ENCODE data around the gene NBEA.

NBEA gene

DNA sequence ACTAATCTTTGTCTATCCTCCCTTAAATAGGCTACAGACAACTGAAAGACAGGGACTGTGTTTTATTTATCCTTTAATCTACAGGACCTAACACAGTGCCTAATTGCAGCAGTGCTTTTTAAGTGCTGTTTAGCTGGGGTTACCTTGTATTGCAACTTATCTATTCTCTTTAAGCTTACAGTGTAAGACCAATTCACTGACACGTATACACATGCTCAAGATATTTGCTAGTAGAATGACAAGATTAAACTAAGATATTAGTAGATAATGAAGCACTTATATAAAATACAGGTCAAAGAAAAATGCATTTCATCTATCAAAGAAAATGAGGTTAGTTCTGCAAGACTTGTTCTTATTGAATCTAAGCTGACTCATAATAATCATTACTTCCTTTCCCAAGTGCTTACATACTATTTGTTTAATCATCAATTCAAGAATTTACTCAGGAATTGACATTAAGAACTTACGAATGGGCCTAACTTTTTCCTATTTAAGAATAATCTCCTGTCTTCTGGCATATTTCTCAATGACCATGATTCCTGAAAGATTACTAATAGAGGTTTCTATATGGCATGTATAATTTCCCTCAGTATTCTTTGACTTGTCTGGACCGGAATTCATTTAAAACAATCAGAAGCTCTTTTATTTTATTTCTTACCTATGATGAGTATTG, 610.2 kb downstream of the NBEA start:
- H3K27ac ChIP-seq (ENCODE audit: low read length, poor library complexity, severe bottlenecking): no peak overlapping the region
- no peaks in the 10 kb centered on the region for H3K79me1 ChIP-seq (replicated peaks; ENCODE audit: low read length, poor library complexity, severe bottlenecking)
- H3K18ac ChIP-seq (ENCODE audit: low read depth in 1 of 2, low read length in 2 of 2): no peak overlapping the region
- no peak overlapping the region for H3K4me3 ChIP-seq (ENCODE audit: insufficient read depth in 1 of 2, low read depth in 1 of 2, low read length in 2 of 2)
- H3K27me3 ChIP-seq (ENCODE audit: control insufficient read depth in 1 of 2, insufficient read depth in 1 of 2, low read length in 2 of 2): no peaks in the 10 kb centered on the region
- H2BK15ac ChIP-seq (ENCODE audit: low read depth, poor library complexity, severe bottlenecking): no peak overlapping the region
- no peak overlapping the region for H4K8ac ChIP-seq (ENCODE audit: low read length)
- H4K91ac ChIP-seq (ENCODE audit: low read length): no peak overlapping the region
- H3K9me3 ChIP-seq (ENCODE audit: control insufficient read depth, low read length): no peaks in the 10 kb centered on the region
- no peak overlapping the region for H2BK12ac ChIP-seq (ENCODE audit: low read length in 2 of 2)
- no peak overlapping the region for H3K9ac ChIP-seq (ENCODE audit: low read length)
- H3K36me3 ChIP-seq (ENCODE audit: control insufficient read depth in 1 of 2, insufficient read depth in 2 of 2, low read depth in 1 of 2, low read length in 2 of 2): no peaks in the 10 kb centered on the region
- no peak for DNase-seq
- H3K23ac ChIP-seq (ENCODE audit: low read length in 2 of 2): no peak overlapping the region
- WGBS: 57% methylated on average over 1 of the region's 3 CpGs
- peaks cover 3% of the 10 kb centered on the region for H3K4me1 ChIP-seq (ENCODE audit: control insufficient read depth, insufficient read depth, low read depth, low read length)
- H2AK5ac ChIP-seq (ENCODE audit: low read length, severe bottlenecking): no peak overlapping the region
- no peak overlapping the region for H3K14ac ChIP-seq (ENCODE audit: low read length in 2 of 2)
- no peak overlapping the region for H2BK120ac ChIP-seq (ENCODE audit: low read depth, low read length)
- no peak overlapping the region for H3K4me2 ChIP-seq (ENCODE audit: low read length, poor library complexity, severe bottlenecking)
- no peak overlapping the region for H2AFZ ChIP-seq (ENCODE audit: low read depth, low read length)
- no peak overlapping the region for H3K4ac ChIP-seq (ENCODE audit: low read depth in 1 of 2, low read length in 2 of 2)
- H2BK5ac ChIP-seq (ENCODE audit: low read depth, low read length, poor library complexity, severe bottlenecking): no peak overlapping the region

- no CpG with 5 or more reads among the region's 3 CpGs for WGBS
Observed at GRCh38 chr13:35554972-35555623, 613.0 kb downstream of the NBEA start.

DNA sequence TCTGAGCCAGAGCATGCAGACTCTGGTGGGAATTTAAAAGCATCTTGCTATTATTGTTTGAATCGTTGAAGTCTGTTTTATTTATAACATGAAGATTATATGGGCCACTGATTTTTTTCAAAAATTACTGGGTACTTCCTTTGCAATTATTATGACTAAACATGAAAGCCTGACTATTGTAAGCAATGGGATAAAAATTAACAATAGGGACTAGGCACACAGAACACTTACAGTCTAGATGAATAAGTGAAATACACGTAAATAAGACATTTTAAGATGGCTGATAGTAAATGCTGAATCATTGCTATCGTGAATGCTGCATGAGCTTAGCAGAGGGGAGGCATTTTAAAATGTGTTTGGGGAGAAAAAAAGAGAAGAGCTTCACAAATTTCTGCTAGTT, 615.4 kb downstream of the NBEA start:
- no peak overlapping the region for H3K23ac ChIP-seq (ENCODE audit: low read length in 2 of 2)
- 95% methylated on average over 2 of the region's 3 CpGs for WGBS

More at GRCh38 chr13:35554972-35555623, 613.0 kb downstream of the NBEA start:
- no peak overlapping the region for H3K4ac ChIP-seq (ENCODE audit: low read depth in 1 of 2, low read length in 2 of 2)
- no peak overlapping the region for H3K9ac ChIP-seq (ENCODE audit: low read length)
- H3K27ac ChIP-seq (ENCODE audit: low read length, poor library complexity, severe bottlenecking): no peak overlapping the region
- no peak overlapping the region for H3K14ac ChIP-seq (ENCODE audit: low read length in 2 of 2)
- H4K91ac ChIP-seq (ENCODE audit: low read length): no peak overlapping the region
- no peaks in the 10 kb centered on the region for H3K27me3 ChIP-seq (ENCODE audit: control insufficient read depth in 1 of 2, insufficient read depth in 1 of 2, low read length in 2 of 2)
- H3K18ac ChIP-seq (ENCODE audit: low read depth in 1 of 2, low read length in 2 of 2): no peak overlapping the region
- no peak overlapping the region for H2BK120ac ChIP-seq (ENCODE audit: low read depth, low read length)
- H4K8ac ChIP-seq (ENCODE audit: low read length): no peak overlapping the region
- no peak overlapping the region for H3K4me3 ChIP-seq (ENCODE audit: insufficient read depth in 1 of 2, low read depth in 1 of 2, low read length in 2 of 2)
- H3K23ac ChIP-seq (ENCODE audit: low read length in 2 of 2): no peak overlapping the region
- H3K79me1 ChIP-seq (replicated peaks; ENCODE audit: low read length, poor library complexity, severe bottlenecking): no peaks in the 10 kb centered on the region
- H2BK5ac ChIP-seq (ENCODE audit: low read depth, low read length, poor library complexity, severe bottlenecking): no peak overlapping the region
- DNase-seq: no peak
- no peak overlapping the region for H3K4me2 ChIP-seq (ENCODE audit: low read length, poor library complexity, severe bottlenecking)
- no peak overlapping the region for H2BK12ac ChIP-seq (ENCODE audit: low read length in 2 of 2)
- H2AFZ ChIP-seq (ENCODE audit: low read depth, low read length): no peak overlapping the region
- H3K36me3 ChIP-seq (ENCODE audit: control insufficient read depth in 1 of 2, insufficient read depth in 2 of 2, low read depth in 1 of 2, low read length in 2 of 2): no peaks in the 10 kb centered on the region
- peaks cover 2% of the 10 kb centered on the region for H3K4me1 ChIP-seq (ENCODE audit: control insufficient read depth, insufficient read depth, low read depth, low read length)
- no peak overlapping the region for H2AK5ac ChIP-seq (ENCODE audit: low read length, severe bottlenecking)
- no peak overlapping the region for H2BK15ac ChIP-seq (ENCODE audit: low read depth, poor library complexity, severe bottlenecking)
- no peaks in the 10 kb centered on the region for H3K9me3 ChIP-seq (ENCODE audit: control insufficient read depth, low read length)

GRCh38 chr13:35561540-35561939, 619.5 kb downstream of the NBEA start:
- Histone ChIP-seq H2BK120ac (ENCODE audit: low read depth, low read length) (no peak overlapping the region), H3K14ac (ENCODE audit: low read length in 2 of 2) (no peak overlapping the region), H2AFZ (ENCODE audit: low read depth, low read length) (no peak overlapping the region), H3K27ac (ENCODE audit: low read length, poor library complexity, severe bottlenecking) (no peak overlapping the region), H3K4me2 (ENCODE audit: low read length, poor library complexity, severe bottlenecking) (no peak overlapping the region), H3K27me3 (ENCODE audit: control insufficient read depth in 1 of 2, insufficient read depth in 1 of 2, low read length in 2 of 2) (no peaks in the 10 kb centered on the region), H3K18ac (ENCODE audit: low read depth in 1 of 2, low read length in 2 of 2) (no peak overlapping the region), H2BK5ac (ENCODE audit: low read depth, low read length, poor library complexity, severe bottlenecking) (no peak overlapping the region), H3K4me3 (ENCODE audit: insufficient read depth in 1 of 2, low read depth in 1 of 2, low read length in 2 of 2) (no peak overlapping the region), H4K8ac (ENCODE audit: low read length) (no peak overlapping the region), H3K36me3 (ENCODE audit: control insufficient read depth in 1 of 2, insufficient read depth in 2 of 2, low read depth in 1 of 2, low read length in 2 of 2) (no peaks in the 10 kb centered on the region), H2BK12ac (ENCODE audit: low read length in 2 of 2) (no peak overlapping the region), H3K4ac (ENCODE audit: low read depth in 1 of 2, low read length in 2 of 2) (no peak overlapping the region), H3K23ac (ENCODE audit: low read length in 2 of 2) (no peak overlapping the region), H4K91ac (ENCODE audit: low read length) (no peak overlapping the region), H3K79me1 (replicated peaks; ENCODE audit: low read length, poor library complexity, severe bottlenecking) (no peaks in the 10 kb centered on the region), H2AK5ac (ENCODE audit: low read length, severe bottlenecking) (no peak overlapping the region), H3K4me1 (ENCODE audit: control insufficient read depth, insufficient read depth, low read depth, low read length) (no peaks in the 10 kb centered on the region), H2BK15ac (ENCODE audit: low read depth, poor library complexity, severe bottlenecking) (no peak overlapping the region), H3K9me3 (ENCODE audit: control insufficient read depth, low read length) (no peaks in the 10 kb centered on the region), H3K9ac (ENCODE audit: low read length) (no peak overlapping the region)
- WGBS: no CpG with 5 or more reads among the region's 2 CpGs
- DNase-seq: no peak

More for the DNA sequence above, 615.4 kb downstream of the NBEA start:
- Histone ChIP-seq H3K4me2 (ENCODE audit: low read length, poor library complexity, severe bottlenecking) (no peak overlapping the region), H3K27ac (ENCODE audit: low read length, poor library complexity, severe bottlenecking) (no peak overlapping the region), H3K4me1 (ENCODE audit: control insufficient read depth, insufficient read depth, low read depth, low read length) (peaks cover 2% of the 10 kb centered on the region), H3K9ac (ENCODE audit: low read length) (no peak overlapping the region), H2BK120ac (ENCODE audit: low read depth, low read length) (no peak overlapping the region), H4K8ac (ENCODE audit: low read length) (no peak overlapping the region), H2BK15ac (ENCODE audit: low read depth, poor library complexity, severe bottlenecking) (no peak overlapping the region), H3K4ac (ENCODE audit: low read depth in 1 of 2, low read length in 2 of 2) (no peak overlapping the region), H2BK5ac (ENCODE audit: low read depth, low read length, poor library complexity, severe bottlenecking) (no peak overlapping the region), H2AK5ac (ENCODE audit: low read length, severe bottlenecking) (no peak overlapping the region), H4K91ac (ENCODE audit: low read length) (no peak overlapping the region), H3K18ac (ENCODE audit: low read depth in 1 of 2, low read length in 2 of 2) (no peak overlapping the region), H3K36me3 (ENCODE audit: control insufficient read depth in 1 of 2, insufficient read depth in 2 of 2, low read depth in 1 of 2, low read length in 2 of 2) (no peaks in the 10 kb centered on the region), H2AFZ (ENCODE audit: low read depth, low read length) (no peak overlapping the region), H3K79me1 (replicated peaks; ENCODE audit: low read length, poor library complexity, severe bottlenecking) (no peaks in the 10 kb centered on the region), H2BK12ac (ENCODE audit: low read length in 2 of 2) (no peak overlapping the region), H3K27me3 (ENCODE audit: control insufficient read depth in 1 of 2, insufficient read depth in 1 of 2, low read length in 2 of 2) (no peaks in the 10 kb centered on the region), H3K14ac (ENCODE audit: low read length in 2 of 2) (no peak overlapping the region), H3K9me3 (ENCODE audit: control insufficient read depth, low read length) (no peaks in the 10 kb centered on the region), H3K4me3 (ENCODE audit: insufficient read depth in 1 of 2, low read depth in 1 of 2, low read length in 2 of 2) (no peak overlapping the region)
- no peak for DNase-seq

Data from mesenchymal stem cell (in vitro differentiated cells and primary cell).